22Rv1 (cell line): Measurements from ENCODE around the gene IFT43.

Experiments used
- CTCF ChIP-seq: fragments of 450-650 bp; IDR thresholded peaks from 2 replicates; pipeline ENCODE4 v1.5.1; 2017; ENCODE audit warnings: mild to moderate bottlenecking
- ZFX ChIP-seq: fragments of 450-650 bp; IDR thresholded peaks from 2 replicates; pipeline ENCODE4 v1.6.1; 2017; ENCODE audit warnings: antibody characterized with exemption, borderline replicate concordance

GRCh38 chr14:76050250-76050649, 64.7 kb downstream of the IFT43 start:
- TF ChIP-seq CTCF (no peak), ZFX (no peak)
